PFSK-1 (cell line): ENCODE measurements around the gene EP400.

Experiments
- FOXP2 ChIP-seq: optimal IDR thresholded peaks from 2 replicates; pipeline ENCODE3; 2011; ENCODE audit warnings: borderline replicate concordance, control low read depth, inconsistent platforms; ENCODE audit not compliant: insufficient read depth; ENCODE audit errors: extremely low read length, extremely low read depth
- POLR2AphosphoS5 ChIP-seq: IDR thresholded peaks from 2 replicates; pipeline ENCODE4 v1.6.1; 2012; ENCODE audit warnings: low read depth, mild to moderate bottlenecking, control low read depth, low read length, moderate library complexity
- REST ChIP-seq, 2 experiments: IDR thresholded peaks; 2 replicates each; pipeline versions ENCODE4 v1.6.1 to v1.8.0; 2011 to 2012; ENCODE audit warnings: low read depth in 2 of 2, low read length in 2 of 2, control low read depth in 1 of 2, inconsistent platforms in 1 of 2, mild to moderate bottlenecking in 1 of 2, moderate library complexity in 1 of 2; ENCODE audit not compliant: insufficient read depth in 1 of 2
- SIN3A ChIP-seq: IDR thresholded peaks from 2 replicates; pipeline ENCODE4 v1.6.1; 2012; ENCODE audit warnings: mild to moderate bottlenecking, low read length, moderate library complexity, borderline replicate concordance; ENCODE audit not compliant: insufficient read depth
- TAF1 ChIP-seq: IDR thresholded peaks from 2 replicates; pipeline ENCODE4 v1.6.1; 2012; ENCODE audit warnings: low read length, control low read depth, borderline replicate concordance; ENCODE audit not compliant: insufficient read depth

Gene EP400

GRCh38 chr12:131913666-131914065 lies 36.1 kb upstream of the EP400 start:
- no peak for TF ChIP-seq REST (IDR thresholded peaks at IDR 0.05; ENCODE audit: insufficient read depth in 1 of 2, low read depth in 2 of 2, low read length in 2 of 2)
- no peak for TF ChIP-seq SIN3A
- no peak for TF ChIP-seq TAF1
- TF ChIP-seq POLR2AphosphoS5: no peak
- TF ChIP-seq FOXP2: no peak

- TF ChIP-seq REST (IDR thresholded peaks at IDR 0.05; ENCODE audit: insufficient read depth in 1 of 2, low read depth in 2 of 2, low read length in 2 of 2) (no peak), TAF1 (no peak), FOXP2 (no peak), POLR2AphosphoS5 (no peak), SIN3A (no peak)
Measured at GRCh38 chr12:131914179-131914702, 35.5 kb upstream of the EP400 start.

- TF ChIP-seq FOXP2: no peak
- TF ChIP-seq TAF1: no peak
- TF ChIP-seq REST (IDR thresholded peaks at IDR 0.05; ENCODE audit: insufficient read depth in 1 of 2, low read depth in 2 of 2, low read length in 2 of 2): no peak
- no peak for TF ChIP-seq POLR2AphosphoS5
- TF ChIP-seq SIN3A: no peak
Measured at GRCh38 chr12:131915000-131915689, 34.6 kb upstream of the EP400 start.

GRCh38 chr12:131915823-131916222 lies 33.9 kb upstream of the EP400 start:
- no peak for TF ChIP-seq SIN3A
- no peak for TF ChIP-seq POLR2AphosphoS5
- no peak for TF ChIP-seq FOXP2
- no peak for TF ChIP-seq TAF1
- no peak for TF ChIP-seq REST (IDR thresholded peaks at IDR 0.05; ENCODE audit: insufficient read depth in 1 of 2, low read depth in 2 of 2, low read length in 2 of 2)
